Aorta (tissue), 5 donors: ENCODE results near the gene PTPRD. TPM values are rescaled to one million over a fixed set of nuclear protein-coding genes. Genes with fewer than 3 reads are reported as not detected.

ENCODE experiments used
- ATAC-seq: fragments of 200-7000 bp; cut with Tn5 transposase; one replicate; pipeline ENCODE4 v1.9.1; 2022; ENCODE audit warnings: moderate library complexity; ENCODE audit not compliant: low FRiP score
- DNase-seq, 2 donors: peaks; one replicate each; pipeline ENCODE4 v3.0.0-alpha.2; 2020
- H3K27ac ChIP-seq, 2 donors: one replicate each; pipeline ENCODE4 v1.5.1; 2013; ENCODE audit warnings: low read length in 2 of 2, mild to moderate bottlenecking in 2 of 2, moderate library complexity in 2 of 2, control low read depth in 1 of 2, inconsistent platforms in 1 of 2, low read depth in 1 of 2
- H3K27me3 ChIP-seq, 2 donors: one replicate each; pipeline ENCODE4 v1.6.1; 2013; ENCODE audit warnings: control low read depth in 1 of 2, low read length in 1 of 2, mild to moderate bottlenecking in 1 of 2, moderate library complexity in 1 of 2; ENCODE audit not compliant: insufficient read depth in 2 of 2, control insufficient read depth in 1 of 2
- H3K36me3 ChIP-seq, 2 donors: one replicate each; pipeline ENCODE4 v1.6.1; 2013; ENCODE audit warnings: control low read depth in 1 of 2, low read length in 1 of 2, mild to moderate bottlenecking in 1 of 2; ENCODE audit not compliant: insufficient read depth in 2 of 2, control insufficient read depth in 1 of 2
- H3K4me1 ChIP-seq, 2 donors: one replicate each; pipeline ENCODE4 v1.6.1; 2013; ENCODE audit warnings: low read length in 2 of 2, control low read depth in 1 of 2, mild to moderate bottlenecking in 1 of 2, moderate library complexity in 1 of 2; ENCODE audit not compliant: insufficient read depth in 2 of 2, control insufficient read depth in 1 of 2
- H3K4me3 ChIP-seq, 2 donors: one replicate each; pipeline ENCODE4 v1.5.1; 2013; ENCODE audit warnings: low read length in 2 of 2, control low read depth in 1 of 2, mild to moderate bottlenecking in 1 of 2
- H3K9me3 ChIP-seq: one replicate; pipeline ENCODE4 v1.6.1; 2013; ENCODE audit warnings: mild to moderate bottlenecking, low read length; ENCODE audit not compliant: control insufficient read depth
- WGBS, 2 donors: extraction: QIAGEN DNeasy Blood & Tissue Kit; methylation state at CpG; one replicate each; pipeline ENCODE4 v1.1.7; 2013; 5-methylcytosine and 5-hydroxymethylcytosine counted together
- intact Hi-C, 2 donors: fragments of 100-400 bp; cut with DNase I; formaldehyde crosslinking; loops; one replicate each; pipeline versions ENCODE4 v1.14.2 to v1.15.0; 2022
- polyA plus RNA-seq, 2 donors: library from polyadenylated mRNA; stranded (reverse); fragments of 200-250 nt; gene quantifications; one replicate each; pipeline ENCODE4 v1.2.3, GENCODE V29; 2013
- total RNA-seq, 2 donors: library from RNA; stranded (reverse); fragmentation: NEBNext Ultra II Directional; extraction: Animal tissue kit (Norgen Biotek cat#: 25700); gene quantifications; one replicate each; pipeline ENCODE4 v1.2.1, GENCODE V29; 2021
- donor health status: healthy with polysubstance abuse.
- donor health status: Bipolar disorder and iron deficiency.
- donor health status: DM: no; HTN: no; CAD: no.
- donor health status: DM: no; HTN: no; CAD: no.
- donor health status: DM: yes; HTN: yes; CAD: no.

Gene PTPRD
- total and polyA plus RNA-seq, 4 donors = 1.5 to 92.0 (median 29.4) TPM

- intact Hi-C loops = no loop called here
- WGBS, 2 donors = 21 to 29% methylated on average over 1 of the region's 1 CpG
These were observed 1435.7 kb downstream of the PTPRD start for GRCh38 chr9:9177081-9177480.

GRCh38 chr9:9174358-9174757 lies 1438.4 kb downstream of the PTPRD start:
- intact Hi-C loops = no loop called here
- no peaks in the 10 kb centered on the region for H3K4me1 ChIP-seq
- H3K9me3 ChIP-seq = no peaks in the 10 kb centered on the region
- H3K27ac ChIP-seq = no peak overlapping the region
- H3K36me3 ChIP-seq = no peaks in the 10 kb centered on the region
- no peaks in the 10 kb centered on the region for H3K27me3 ChIP-seq
- no peak for DNase-seq
- no peak for ATAC-seq
- H3K4me3 ChIP-seq = no peak overlapping the region

More at GRCh38 chr9:9177081-9177480, 1435.7 kb downstream of the PTPRD start:
- no peak overlapping the region for H3K4me3 ChIP-seq
- H3K36me3 ChIP-seq = no peaks in the 10 kb centered on the region
- no peaks in the 10 kb centered on the region for H3K4me1 ChIP-seq
- no peak for DNase-seq
- no peak overlapping the region for H3K27ac ChIP-seq
- no peak for ATAC-seq
- H3K27me3 ChIP-seq = no peaks in the 10 kb centered on the region
- H3K9me3 ChIP-seq = no peaks in the 10 kb centered on the region

GRCh38 chr9:9173264-9173663 lies 1439.5 kb downstream of the PTPRD start:
- H3K27ac ChIP-seq = no peak overlapping the region
- no peak for ATAC-seq
- no peaks in the 10 kb centered on the region for H3K4me1 ChIP-seq
- H3K36me3 ChIP-seq = no peaks in the 10 kb centered on the region
- intact Hi-C loops = no loop called here
- no peak for DNase-seq
- H3K27me3 ChIP-seq = no peaks in the 10 kb centered on the region
- H3K4me3 ChIP-seq = no peak overlapping the region
- H3K9me3 ChIP-seq = no peaks in the 10 kb centered on the region
- 63 to 71% methylated on average over 1 of the region's 1 CpG for whole genome bisulfite sequencing, 2 donors

- H3K9me3 ChIP-seq = no peaks in the 10 kb centered on the region
- H3K27me3 ChIP-seq = no peaks in the 10 kb centered on the region
- ATAC-seq (no peak), DNase-seq (no peak)
- no peaks in the 10 kb centered on the region for H3K4me1 ChIP-seq
- WGBS, 2 donors = 55 to 56% methylated on average over 4 of the region's 4 CpGs
- no peaks in the 10 kb centered on the region for H3K36me3 ChIP-seq
- H3K27ac ChIP-seq = no peak overlapping the region
- H3K4me3 ChIP-seq = no peak overlapping the region
- intact Hi-C loops = no loop called here
These were observed 1442.2 kb downstream of the PTPRD start for GRCh38 chr9:9170439-9171134.

- intact Hi-C loops = no loop called here
- 61 to 90% methylated on average over 3 of the region's 3 CpGs for WGBS, 2 donors
- Histone ChIP-seq H3K27ac (no peak overlapping the region), H3K27me3 (no peaks in the 10 kb centered on the region), H3K4me3 (no peak overlapping the region), H3K4me1 (no peaks in the 10 kb centered on the region), H3K36me3 (no peaks in the 10 kb centered on the region), H3K9me3 (no peaks in the 10 kb centered on the region)
- ATAC-seq = no peak
- DNase-seq = no peak
These were observed 1470.8 kb downstream of the PTPRD start for GRCh38 chr9:9142001-9142400.

GRCh38 chr9:9133526-9133925 lies 1479.3 kb downstream of the PTPRD start:
- no peaks in the 10 kb centered on the region for H3K9me3 ChIP-seq
- H3K4me1 ChIP-seq = no peaks in the 10 kb centered on the region
- DNase-seq = no peak
- 91 to 92% methylated on average over 3 of the region's 3 CpGs for WGBS, 2 donors
- intact Hi-C loops = no loop called here
- no peaks in the 10 kb centered on the region for H3K36me3 ChIP-seq
- no peak overlapping the region for H3K4me3 ChIP-seq
- no peak overlapping the region for H3K27ac ChIP-seq
- H3K27me3 ChIP-seq = no peaks in the 10 kb centered on the region
- no peak for ATAC-seq

- 1 to 2% methylated on average over 2 of the region's 2 CpGs for WGBS, 2 donors
- Histone ChIP-seq H3K36me3 (no peaks in the 10 kb centered on the region), H3K4me3 (no peak overlapping the region), H3K27me3 (no peaks in the 10 kb centered on the region), H3K27ac (no peak overlapping the region), H3K4me1 (no peaks in the 10 kb centered on the region), H3K9me3 (no peaks in the 10 kb centered on the region)
- no peak for ATAC-seq
- no peak for DNase-seq
- intact Hi-C loops = no loop called here
These were observed 1488.2 kb downstream of the PTPRD start for GRCh38 chr9:9124616-9125015.

- no peak for DNase-seq
- Histone ChIP-seq H3K27ac (no peak overlapping the region), H3K27me3 (no peaks in the 10 kb centered on the region), H3K9me3 (no peaks in the 10 kb centered on the region), H3K36me3 (no peaks in the 10 kb centered on the region), H3K4me1 (no peaks in the 10 kb centered on the region), H3K4me3 (no peak overlapping the region)
- WGBS, 2 donors = 89 to 93% methylated on average over 3 of the region's 3 CpGs
- ATAC-seq = no peak
- intact Hi-C loops = no loop called here
These were observed 1490.4 kb downstream of the PTPRD start for GRCh38 chr9:9122230-9122875.

- no peak for DNase-seq
- intact Hi-C loops = no loop called here
- WGBS, 2 donors = 71% methylated on average over 2 of the region's 2 CpGs
These were observed 1494.9 kb downstream of the PTPRD start for GRCh38 chr9:9117866-9118265.

More at GRCh38 chr9:9117866-9118265, 1494.9 kb downstream of the PTPRD start:
- Histone ChIP-seq H3K9me3 (no peaks in the 10 kb centered on the region), H3K27ac (no peak overlapping the region), H3K4me3 (no peak overlapping the region), H3K27me3 (no peaks in the 10 kb centered on the region), H3K36me3 (no peaks in the 10 kb centered on the region), H3K4me1 (no peaks in the 10 kb centered on the region)
- no peak for ATAC-seq
